DND-41 (cell line): ENCODE data around the gene SERPINE2.

Experiments
- EZH2 ChIP-seq: IDR thresholded peaks from 3 replicates; pipeline ENCODE4 v1.6.1; 2012; ENCODE audit warnings: borderline replicate concordance, low read depth, mild to moderate bottlenecking, moderate library complexity, low read length, inconsistent platforms; ENCODE audit not compliant: severe bottlenecking
- TF ChIP-seq, protein P1 (sequence below): IDR thresholded peaks from 2 replicates; pipeline ENCODE4 v1.5.1; 2012; ENCODE audit warnings: borderline replicate concordance, low read length, moderate library complexity, mild to moderate bottlenecking; ENCODE audit not compliant: poor library complexity, severe bottlenecking; ENCODE audit errors: extremely low read depth

GRCh38 chr2:223944166-223944702 lies 94.9 kb downstream of the SERPINE2 start:
- TF ChIP-seq EZH2 = no peak
- TF ChIP-seq, protein P1, sequence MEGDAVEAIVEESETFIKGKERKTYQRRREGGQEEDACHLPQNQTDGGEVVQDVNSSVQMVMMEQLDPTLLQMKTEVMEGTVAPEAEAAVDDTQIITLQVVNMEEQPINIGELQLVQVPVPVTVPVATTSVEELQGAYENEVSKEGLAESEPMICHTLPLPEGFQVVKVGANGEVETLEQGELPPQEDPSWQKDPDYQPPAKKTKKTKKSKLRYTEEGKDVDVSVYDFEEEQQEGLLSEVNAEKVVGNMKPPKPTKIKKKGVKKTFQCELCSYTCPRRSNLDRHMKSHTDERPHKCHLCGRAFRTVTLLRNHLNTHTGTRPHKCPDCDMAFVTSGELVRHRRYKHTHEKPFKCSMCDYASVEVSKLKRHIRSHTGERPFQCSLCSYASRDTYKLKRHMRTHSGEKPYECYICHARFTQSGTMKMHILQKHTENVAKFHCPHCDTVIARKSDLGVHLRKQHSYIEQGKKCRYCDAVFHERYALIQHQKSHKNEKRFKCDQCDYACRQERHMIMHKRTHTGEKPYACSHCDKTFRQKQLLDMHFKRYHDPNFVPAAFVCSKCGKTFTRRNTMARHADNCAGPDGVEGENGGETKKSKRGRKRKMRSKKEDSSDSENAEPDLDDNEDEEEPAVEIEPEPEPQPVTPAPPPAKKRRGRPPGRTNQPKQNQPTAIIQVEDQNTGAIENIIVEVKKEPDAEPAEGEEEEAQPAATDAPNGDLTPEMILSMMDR = no peak
